ENCODE results near the gene ZIC4.

DNA sequence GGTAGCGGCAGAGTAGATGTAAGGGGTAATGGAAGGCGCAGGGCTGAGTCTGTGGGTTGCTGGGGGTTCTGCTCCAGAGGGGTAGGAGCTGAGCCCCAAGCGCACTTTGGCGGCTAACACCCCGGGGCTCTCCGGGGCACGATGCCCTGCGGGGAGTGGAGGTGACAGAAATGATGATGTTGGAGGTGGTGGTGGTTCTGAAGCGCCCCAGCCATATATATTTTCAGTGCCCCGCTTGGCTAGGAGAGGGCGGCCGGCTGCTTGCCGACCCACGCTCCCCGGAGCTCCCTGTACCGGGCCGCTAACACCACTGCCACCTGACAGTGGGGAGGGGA, 9.7 kb downstream of the ZIC4 start:
- TF ChIP-seq POLR2AphosphoS5 (IDR thresholded peaks at IDR 0.05) (no peak), POLR2A (IDR thresholded peaks at IDR 0.05) (no peak)
- TF ChIP-seq, protein P1, sequence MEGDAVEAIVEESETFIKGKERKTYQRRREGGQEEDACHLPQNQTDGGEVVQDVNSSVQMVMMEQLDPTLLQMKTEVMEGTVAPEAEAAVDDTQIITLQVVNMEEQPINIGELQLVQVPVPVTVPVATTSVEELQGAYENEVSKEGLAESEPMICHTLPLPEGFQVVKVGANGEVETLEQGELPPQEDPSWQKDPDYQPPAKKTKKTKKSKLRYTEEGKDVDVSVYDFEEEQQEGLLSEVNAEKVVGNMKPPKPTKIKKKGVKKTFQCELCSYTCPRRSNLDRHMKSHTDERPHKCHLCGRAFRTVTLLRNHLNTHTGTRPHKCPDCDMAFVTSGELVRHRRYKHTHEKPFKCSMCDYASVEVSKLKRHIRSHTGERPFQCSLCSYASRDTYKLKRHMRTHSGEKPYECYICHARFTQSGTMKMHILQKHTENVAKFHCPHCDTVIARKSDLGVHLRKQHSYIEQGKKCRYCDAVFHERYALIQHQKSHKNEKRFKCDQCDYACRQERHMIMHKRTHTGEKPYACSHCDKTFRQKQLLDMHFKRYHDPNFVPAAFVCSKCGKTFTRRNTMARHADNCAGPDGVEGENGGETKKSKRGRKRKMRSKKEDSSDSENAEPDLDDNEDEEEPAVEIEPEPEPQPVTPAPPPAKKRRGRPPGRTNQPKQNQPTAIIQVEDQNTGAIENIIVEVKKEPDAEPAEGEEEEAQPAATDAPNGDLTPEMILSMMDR (IDR thresholded peaks at IDR 0.05 in 8 of 11, conservative IDR thresholded peaks at IDR 0.05 in 3 of 11) = no peak
